ACC112 (cell line): ENCODE measurements around the gene SENP7.
"Not testable (repeated sequence)": the region's sequence is repeated elsewhere in the genome, so short reads cannot be mapped to it uniquely, and the experiment has no call there.

Experiments used
- H2AFZ ChIP-seq: fragments of 200-600 bp; sonication (generic); one replicate; pipeline ENCODE4 v1.6.0; 2017; ENCODE audit warnings: antibody characterized with exemption, low read length; ENCODE audit not compliant: unreplicated experiment
- H3K27ac ChIP-seq: fragments of 200-600 bp; sonication (generic); 2 replicates; pipeline ENCODE4 v1.5.1; 2014; ENCODE audit warnings: low read depth, mild to moderate bottlenecking, antibody characterized with exemption, low read length, moderate library complexity
- H3K27me3 ChIP-seq: fragments of 200-600 bp; sonication (generic); 2 replicates; pipeline ENCODE4 v1.6.1; 2014; ENCODE audit warnings: mild to moderate bottlenecking, antibody characterized with exemption, low read length, moderate library complexity, mixed read lengths; ENCODE audit not compliant: insufficient read depth
- H3K36me3 ChIP-seq: fragments of 200-600 bp; sonication (generic); 2 replicates; pipeline ENCODE4 v1.6.1; 2016; ENCODE audit warnings: mild to moderate bottlenecking, antibody characterized with exemption, low read length, moderate library complexity, mixed read lengths; ENCODE audit not compliant: insufficient read depth
- H3K4me1 ChIP-seq: fragments of 200-600 bp; sonication (generic); one replicate; pipeline ENCODE4 v1.6.1; 2016; ENCODE audit warnings: low read length, mixed read lengths; ENCODE audit not compliant: insufficient read depth, unreplicated experiment, control insufficient read depth
- H3K4me3 ChIP-seq: fragments of 200-600 bp; sonication (generic); 2 replicates; pipeline ENCODE4 v1.5.1; 2014; ENCODE audit warnings: mild to moderate bottlenecking, low read depth, low read length
- H3K79me2 ChIP-seq: fragments of 200-600 bp; sonication (generic); one replicate; pipeline ENCODE4 v1.6.0; 2016; ENCODE audit warnings: low read length; ENCODE audit not compliant: control insufficient read depth, unreplicated experiment, insufficient read depth

SENP7 gene

GRCh38 chr3:101329016-101329673 lies 183.9 kb downstream of the SENP7 start:
- Histone ChIP-seq H3K27ac (no peak overlapping the region), H3K4me3 (no peak overlapping the region), H3K4me1 (no peaks in the 10 kb centered on the region), H3K36me3 (no peaks in the 10 kb centered on the region), H2AFZ (no peak overlapping the region), H3K79me2 (no peaks in the 10 kb centered on the region), H3K27me3 (no peaks in the 10 kb centered on the region)

DNA sequence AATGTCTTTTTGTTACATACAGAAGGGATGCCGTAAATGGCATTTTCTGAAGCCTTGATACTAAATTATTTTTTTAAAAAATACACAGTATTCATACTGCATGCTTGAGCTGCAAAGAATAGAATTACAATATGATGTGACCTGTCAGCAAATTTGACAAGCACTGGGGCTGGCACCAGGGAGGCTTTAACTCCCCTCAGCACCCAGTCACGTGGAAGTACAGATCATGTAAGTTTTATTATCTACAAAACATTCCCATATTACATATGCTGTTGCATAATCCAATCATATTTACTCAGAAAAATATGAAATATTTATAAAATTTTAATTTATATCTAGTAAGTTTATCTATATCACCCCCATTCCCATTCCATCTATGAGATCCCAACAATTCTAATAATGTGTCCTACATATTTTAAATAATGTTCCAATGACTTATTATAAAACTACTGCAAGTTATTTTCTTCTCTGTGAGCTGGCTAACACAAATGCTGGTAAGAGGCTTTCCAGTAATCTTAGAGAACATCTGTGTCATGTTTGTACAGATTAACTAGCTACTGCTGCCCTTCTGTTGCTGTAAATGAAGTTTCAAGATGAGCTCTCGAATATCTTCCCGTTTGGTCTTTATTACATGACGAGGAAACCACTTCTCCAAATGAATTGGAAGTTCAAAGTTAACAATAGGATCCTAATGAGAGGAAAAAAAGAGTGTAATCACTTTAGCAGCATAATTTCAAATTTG lies 187.4 kb downstream of the SENP7 start:
- H3K27ac ChIP-seq, result no peak overlapping the region
- no peaks in the 10 kb centered on the region for H3K36me3 ChIP-seq
- no peaks in the 10 kb centered on the region for H3K27me3 ChIP-seq
- H3K4me3 ChIP-seq, result no peak overlapping the region
- H2AFZ ChIP-seq, result no peak overlapping the region
- no peaks in the 10 kb centered on the region for H3K4me1 ChIP-seq
- no peaks in the 10 kb centered on the region for H3K79me2 ChIP-seq

DNA sequence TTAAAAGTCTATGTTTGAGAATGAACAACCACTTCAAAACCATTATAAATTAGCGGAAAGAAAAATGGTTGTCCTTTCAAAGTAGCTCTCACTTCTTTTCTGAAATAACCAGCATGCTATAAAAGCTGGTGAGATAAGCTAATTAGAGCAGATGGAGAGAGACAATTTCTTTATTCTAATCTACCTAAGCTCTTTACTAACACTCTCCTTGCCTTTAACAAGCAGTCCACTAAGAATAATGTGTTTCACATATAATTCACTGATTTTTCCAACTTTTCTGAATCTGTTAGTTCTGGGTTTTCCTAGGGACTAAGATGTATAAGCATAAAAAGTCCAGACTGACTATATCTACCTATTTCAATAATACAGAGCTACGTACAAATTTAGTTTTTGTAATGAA lies 192.5 kb downstream of the SENP7 start, which contains the start of gene IMPG2:
Gene IMPG2, minus strand, starts transcription at position 101 of the 400 bp plus-strand sequence. CDS start 203 bp downstream, outside the sequence.
- Histone ChIP-seq H3K79me2 (no peaks in the 10 kb centered on the region), H2AFZ (no peak within 1 kb of the TSS), H3K27me3 (no peaks in the 10 kb centered on the region), H3K27ac (no peak within 1 kb of the TSS), H3K36me3 (no peaks in the 10 kb centered on the region), H3K4me3 (no peak within 1 kb of the TSS), H3K4me1 (no peaks in the 10 kb centered on the region)

- Histone ChIP-seq H3K79me2 (no peaks in the 10 kb centered on the region), H3K4me1 (no peaks in the 10 kb centered on the region), H3K36me3 (no peaks in the 10 kb centered on the region), H3K27ac (no peak overlapping the region), H3K4me3 (no peak overlapping the region), H3K27me3 (no peaks in the 10 kb centered on the region), H2AFZ (no peak overlapping the region)
Measured at GRCh38 chr3:101319531-101319930, 193.5 kb downstream of the SENP7 start.

GRCh38 chr3:101312545-101312944 lies 200.5 kb downstream of the SENP7 start:
- Histone ChIP-seq H3K79me2 (no peaks in the 10 kb centered on the region), H3K4me1 (peaks cover 11% of the 10 kb centered on the region), H3K36me3 (0 out of 2 replicates have a peak, but pooled peaks cover 2% of the 10 kb centered on the region), H3K27me3 (no peaks in the 10 kb centered on the region), H3K27ac (no peak overlapping the region), H2AFZ (no peak overlapping the region), H3K4me3 (no peak overlapping the region)

- no peak overlapping the region for H3K4me3 ChIP-seq
- H3K27me3 ChIP-seq, result no peaks in the 10 kb centered on the region
- no peaks in the 10 kb centered on the region for H3K79me2 ChIP-seq
- no peak overlapping the region for H3K27ac ChIP-seq
- no peak overlapping the region for H2AFZ ChIP-seq
- 0 out of 2 replicates have a peak, but pooled peaks cover 2% of the 10 kb centered on the region for H3K36me3 ChIP-seq
- H3K4me1 ChIP-seq, result peaks cover 11% of the 10 kb centered on the region
Measured at GRCh38 chr3:101311676-101312075, 201.3 kb downstream of the SENP7 start.

GRCh38 chr3:101310978-101311375 lies 202.0 kb downstream of the SENP7 start:
- H3K27me3 ChIP-seq, result no peaks in the 10 kb centered on the region
- no peaks in the 10 kb centered on the region for H3K79me2 ChIP-seq
- peaks cover 11% of the 10 kb centered on the region for H3K4me1 ChIP-seq
- H2AFZ ChIP-seq, result peak overlapping the region; percentile 50
- peak overlapping the region; percentile 25; the same call in 1 of the 2 replicates for H3K4me3 ChIP-seq
- H3K36me3 ChIP-seq, result 0 out of 2 replicates have a peak, but pooled peaks cover 2% of the 10 kb centered on the region
- H3K27ac ChIP-seq, result peak overlapping the region; percentile 76

DNA sequence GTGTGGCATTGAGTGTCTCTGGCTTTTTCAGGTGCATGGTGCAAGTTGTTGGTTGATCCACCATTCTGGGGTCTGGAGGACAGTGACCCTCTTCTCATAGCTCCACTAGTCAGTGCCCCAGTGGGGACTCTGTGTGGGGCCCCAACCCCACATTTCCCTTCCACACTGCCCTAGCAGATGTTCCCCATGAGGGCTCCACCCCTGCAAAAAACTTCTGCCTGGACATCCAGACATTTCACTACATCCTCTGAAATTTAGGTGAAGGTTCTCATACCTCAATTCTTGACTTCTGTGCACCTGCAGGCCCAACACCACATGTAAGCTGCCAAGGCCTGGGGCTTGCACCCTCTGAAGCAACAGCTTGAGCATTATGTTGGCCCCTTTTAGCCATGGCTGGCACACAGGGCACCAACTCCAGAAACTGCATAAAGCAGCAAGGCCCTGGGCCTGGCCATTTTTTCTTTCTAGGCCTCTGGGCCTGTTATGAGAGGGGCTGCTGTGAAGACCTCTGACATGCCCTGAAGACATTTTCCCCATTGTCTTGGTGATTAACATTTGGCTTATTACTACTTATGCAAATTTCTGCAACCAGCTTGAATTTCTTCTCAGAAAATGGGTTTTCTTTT lies 204.8 kb downstream of the SENP7 start:
- H3K79me2 ChIP-seq, H3K36me3 ChIP-seq, H3K27me3 ChIP-seq, H3K4me3 ChIP-seq, H2AFZ ChIP-seq, H3K27ac ChIP-seq: not testable (repeated sequence)
- peaks cover 11% of the 10 kb centered on the region for H3K4me1 ChIP-seq

DNA sequence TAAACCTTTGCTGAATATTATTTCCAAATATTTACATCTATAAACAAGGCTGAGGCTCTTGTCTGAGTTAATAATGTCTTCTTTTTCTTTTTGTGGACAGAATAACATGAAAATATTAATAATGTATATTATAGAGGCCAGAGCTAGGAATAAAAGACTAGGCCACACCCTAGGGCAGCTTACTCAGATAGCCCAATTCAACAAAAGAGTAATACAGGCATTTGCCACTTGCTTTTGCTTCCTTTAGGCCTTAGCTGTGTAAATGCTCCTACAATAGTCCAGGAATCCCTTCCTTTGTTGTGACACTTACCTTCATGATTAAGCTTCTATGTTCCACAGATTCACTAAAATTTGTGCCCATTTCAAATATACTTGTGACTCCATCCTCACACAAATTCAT lies 209.2 kb downstream of the SENP7 start:
- no peak overlapping the region for H2AFZ ChIP-seq
- 0 out of 2 replicates have a peak, but pooled peaks cover 2% of the 10 kb centered on the region for H3K36me3 ChIP-seq
- no peaks in the 10 kb centered on the region for H3K4me1 ChIP-seq
- H3K27me3 ChIP-seq, result no peaks in the 10 kb centered on the region
- no peak overlapping the region for H3K4me3 ChIP-seq
- H3K79me2 ChIP-seq, result no peaks in the 10 kb centered on the region
- no peak overlapping the region for H3K27ac ChIP-seq

- 0 out of 2 replicates have a peak overlapping the region, but pooled peaks have one; percentile 3 for H3K4me3 ChIP-seq
- H3K27ac ChIP-seq, result no peak overlapping the region
- H3K36me3 ChIP-seq, result no peaks in the 10 kb centered on the region
Measured at GRCh38 chr3:101303089-101303731, 209.8 kb downstream of the SENP7 start.

More at GRCh38 chr3:101303089-101303731, 209.8 kb downstream of the SENP7 start:
- Histone ChIP-seq H3K27me3 (no peaks in the 10 kb centered on the region), H3K4me1 (no peaks in the 10 kb centered on the region), H3K79me2 (no peaks in the 10 kb centered on the region), H2AFZ (no peak overlapping the region)
